NCI-H1417 (cell line): ENCODE measurements around the gene RASGEF1C.

ENCODE experiments used
- DNase-seq, 3 experiments: peaks; one replicate each; lab custom pipeline; 2025; lab: John Stamatoyannopoulos, UW

RASGEF1C gene

DNA sequence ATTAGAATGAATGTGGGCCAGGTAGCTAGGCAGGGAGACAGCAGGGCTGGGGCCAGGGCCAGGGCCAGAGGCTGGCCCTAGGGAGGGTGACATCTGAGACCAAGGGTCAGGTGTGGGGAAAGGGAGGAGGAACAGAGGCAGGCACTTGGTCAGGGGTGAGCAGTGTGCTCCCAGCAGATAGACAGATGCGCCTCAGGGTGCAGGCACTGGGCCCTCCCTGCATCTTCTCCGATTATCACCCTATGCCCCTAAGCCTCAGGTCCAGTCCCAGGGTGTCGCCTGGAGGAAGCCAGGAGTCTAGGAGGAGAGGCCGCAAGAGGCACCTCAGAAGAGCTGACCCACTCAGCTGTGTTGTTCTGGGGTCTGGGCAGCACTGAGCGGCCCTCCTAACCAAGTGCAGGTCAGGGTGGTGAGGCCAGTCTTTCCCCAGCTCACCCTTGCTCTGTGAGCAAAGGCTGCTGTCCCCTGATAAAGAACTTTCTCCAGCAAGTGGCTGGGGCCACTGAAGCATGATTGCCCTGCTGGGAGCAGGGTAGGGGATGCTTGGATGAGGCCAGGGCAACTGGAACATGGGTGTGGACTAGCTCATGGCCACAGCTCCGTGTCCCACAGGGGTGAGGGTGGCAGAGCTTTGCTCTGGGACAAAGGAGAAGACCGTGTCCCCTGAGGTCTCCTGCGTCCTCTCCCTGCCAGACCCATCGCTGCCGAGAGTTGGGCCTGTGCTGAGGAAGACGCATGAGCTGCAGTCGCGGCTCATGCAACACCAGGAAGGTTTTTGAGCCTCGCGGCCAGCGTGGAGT is 2.1 kb upstream of the RASGEF1C start:
- DNase-seq, result no peak

DNA sequence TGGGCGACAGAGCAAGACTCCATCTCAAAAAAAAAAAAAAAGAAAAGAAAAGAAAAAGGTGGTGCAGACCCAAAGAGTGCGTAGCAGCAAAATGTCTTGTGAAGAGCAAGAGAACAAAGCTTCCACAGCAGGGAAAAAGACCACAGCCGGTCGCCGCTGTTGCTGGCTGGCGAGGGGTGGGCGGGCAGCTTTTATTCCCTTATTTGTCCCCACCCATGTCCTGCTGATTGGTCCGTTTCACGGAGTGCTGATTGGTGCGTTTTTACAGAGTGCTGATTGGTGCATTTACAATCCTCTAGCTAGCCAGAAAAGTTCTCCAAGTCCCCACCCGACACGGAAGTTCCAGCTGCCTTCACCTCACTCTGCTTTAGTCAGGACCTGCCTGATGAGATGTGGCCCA is 1.1 kb upstream of the RASGEF1C start:
- DNase-seq, result peak in 1 of 3 experiments; percentile 2

DNA sequence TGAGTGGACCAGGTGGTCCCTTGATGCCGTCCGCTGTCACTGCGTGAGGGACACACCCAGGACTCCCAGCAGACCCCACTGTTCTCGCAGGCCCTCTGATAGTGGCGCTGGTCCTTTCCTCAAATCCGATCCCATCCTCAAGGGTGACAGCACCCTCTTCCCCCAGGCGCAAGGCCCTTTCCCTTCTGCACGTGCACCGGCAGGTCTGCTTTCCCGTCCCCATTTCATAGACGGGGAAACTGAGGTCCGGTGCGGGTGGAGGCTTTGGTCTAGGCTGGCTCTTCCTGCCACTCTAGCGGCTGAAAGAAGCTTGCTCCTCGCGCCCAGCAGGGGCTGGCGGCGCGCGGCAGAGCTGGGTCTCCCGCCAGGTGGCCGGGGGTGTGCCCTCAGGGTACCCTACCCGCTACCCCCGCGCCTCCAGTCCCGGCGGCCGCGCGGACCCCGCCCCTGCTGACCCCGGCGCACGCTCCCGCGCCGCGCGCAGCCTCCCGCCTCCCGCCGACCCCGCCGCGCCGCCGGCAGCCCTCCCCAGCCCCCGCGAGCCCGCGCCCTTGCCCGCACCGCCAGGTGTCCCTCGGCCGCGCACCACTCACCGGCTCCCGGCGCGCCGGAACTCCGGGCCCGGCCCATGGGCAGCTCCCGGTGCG is 453 bp downstream of the RASGEF1C start:
- DNase-seq, result peak in 2 of 3 experiments; percentile 31 to 52

- no peak for DNase-seq
Measured at GRCh38 chr5:180208038-180208434, 975 bp downstream of the RASGEF1C start.

DNA sequence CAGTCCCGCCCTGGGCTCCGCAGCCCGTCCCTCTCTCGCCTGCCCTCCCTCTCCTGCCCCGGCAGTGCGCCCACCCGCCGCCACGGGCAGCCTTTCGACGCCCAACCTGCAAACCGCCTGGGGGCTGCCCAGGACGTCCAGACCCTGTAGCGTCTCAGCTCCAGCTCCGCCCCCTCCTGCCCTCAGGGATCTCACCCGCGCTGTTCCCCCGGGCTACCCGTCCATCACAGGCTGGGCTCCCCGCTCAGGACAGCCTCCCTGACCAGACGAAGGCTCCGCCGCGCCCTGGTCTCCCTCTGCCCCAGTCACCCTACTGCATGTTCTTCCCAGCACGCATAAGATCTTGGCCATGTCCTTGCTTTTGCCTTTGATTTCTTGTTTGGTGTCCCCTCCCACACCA is 1.4 kb downstream of the RASGEF1C start:
- no peak for DNase-seq

DNA sequence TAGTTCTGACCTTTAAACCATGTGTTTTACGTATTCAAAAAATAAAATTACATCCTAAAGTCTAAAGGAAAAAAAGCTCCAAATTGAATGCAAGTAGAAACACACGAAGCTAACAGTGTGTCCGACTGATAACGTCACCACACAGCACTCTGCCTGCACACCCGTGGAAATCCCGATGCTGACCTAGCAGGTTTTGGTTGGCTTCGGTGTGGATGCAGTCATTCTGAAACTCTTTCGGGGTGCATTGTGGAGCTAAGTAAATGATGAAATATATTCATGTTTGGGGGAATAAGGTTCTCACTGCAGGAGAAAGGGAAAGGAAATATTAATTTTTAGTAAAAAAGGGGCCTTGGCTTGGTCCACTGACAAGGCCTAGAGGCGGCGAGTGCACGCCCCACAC is 2.0 kb downstream of the RASGEF1C start:
- DNase-seq, result no peak

DNA sequence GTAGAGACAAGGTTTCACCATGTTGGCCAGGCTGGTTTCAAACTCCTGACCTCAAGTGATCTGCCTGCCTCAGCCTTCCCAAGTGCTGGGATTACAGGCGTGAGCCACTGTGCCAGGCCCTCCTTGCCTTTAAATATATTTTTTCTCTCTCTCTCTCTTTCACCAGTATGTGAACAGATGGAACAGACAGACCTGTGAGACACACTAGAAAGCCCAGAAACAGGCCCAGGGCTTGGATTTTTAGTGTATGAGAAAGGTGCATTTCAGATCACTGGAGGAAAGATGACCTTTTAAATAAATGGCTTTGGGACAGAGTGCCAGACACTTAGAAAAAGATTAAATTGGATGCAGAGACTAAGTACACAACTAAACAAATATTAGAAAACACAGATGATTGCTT is 3.1 kb downstream of the RASGEF1C start:
- no peak for DNase-seq

GRCh38 chr5:180204276-180204819 is 4.7 kb downstream of the RASGEF1C start:
- DNase-seq, result no peak

GRCh38 chr5:180202939-180203573 is 6.0 kb downstream of the RASGEF1C start:
- no peak for DNase-seq

DNA sequence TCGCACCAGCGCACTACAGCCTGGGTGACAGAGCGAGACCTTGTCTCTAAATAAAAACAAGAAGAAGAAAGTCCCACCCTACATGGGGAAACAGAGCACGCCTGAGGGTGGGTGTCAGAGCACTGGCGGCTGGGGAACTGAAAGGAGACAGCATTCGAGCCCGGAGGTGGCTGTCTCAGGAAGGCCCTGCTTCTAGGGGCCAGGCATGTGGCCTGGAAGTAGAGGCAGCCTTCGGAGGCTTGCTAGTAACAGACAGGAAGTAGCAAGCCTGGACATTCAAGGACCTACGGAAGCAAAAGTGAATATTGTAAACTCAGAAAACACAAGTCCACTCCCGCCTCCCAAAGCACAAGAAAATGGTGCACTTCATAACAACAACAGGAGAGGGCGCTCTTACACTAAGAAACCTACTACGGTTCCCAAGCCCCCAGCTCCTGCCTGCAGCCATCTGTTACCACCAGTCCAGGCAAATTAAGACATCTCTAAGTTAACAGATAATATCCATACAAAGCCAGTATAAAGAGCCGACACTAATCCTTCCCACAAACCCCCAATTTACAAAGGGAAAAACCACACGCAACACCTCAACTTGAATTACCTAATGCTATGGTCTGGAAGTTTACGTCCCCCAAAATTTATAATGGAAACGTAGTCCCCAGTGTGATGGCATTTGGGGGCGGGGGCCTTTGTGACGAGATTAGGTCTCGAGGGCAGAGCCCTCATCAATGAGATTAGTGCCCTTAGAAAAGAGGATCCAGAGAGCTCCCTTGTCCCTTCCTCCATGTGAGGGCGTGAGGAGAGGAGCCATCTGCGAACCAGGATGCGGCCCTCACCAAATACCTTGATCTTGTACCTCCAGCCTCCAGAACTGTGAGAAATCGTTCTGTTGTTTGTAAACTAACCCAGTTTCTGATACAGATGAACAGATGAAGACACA is 7.7 kb downstream of the RASGEF1C start:
- peak in 2 of 3 experiments; percentile 7 to 45 for DNase-seq

GRCh38 chr5:180199390-180199789 is 9.6 kb downstream of the RASGEF1C start:
- no peak for DNase-seq

GRCh38 chr5:180198208-180198607 is 10.8 kb downstream of the RASGEF1C start:
- DNase-seq, result no peak

GRCh38 chr5:180197016-180197702 is 11.9 kb downstream of the RASGEF1C start:
- DNase-seq, result no peak

DNA sequence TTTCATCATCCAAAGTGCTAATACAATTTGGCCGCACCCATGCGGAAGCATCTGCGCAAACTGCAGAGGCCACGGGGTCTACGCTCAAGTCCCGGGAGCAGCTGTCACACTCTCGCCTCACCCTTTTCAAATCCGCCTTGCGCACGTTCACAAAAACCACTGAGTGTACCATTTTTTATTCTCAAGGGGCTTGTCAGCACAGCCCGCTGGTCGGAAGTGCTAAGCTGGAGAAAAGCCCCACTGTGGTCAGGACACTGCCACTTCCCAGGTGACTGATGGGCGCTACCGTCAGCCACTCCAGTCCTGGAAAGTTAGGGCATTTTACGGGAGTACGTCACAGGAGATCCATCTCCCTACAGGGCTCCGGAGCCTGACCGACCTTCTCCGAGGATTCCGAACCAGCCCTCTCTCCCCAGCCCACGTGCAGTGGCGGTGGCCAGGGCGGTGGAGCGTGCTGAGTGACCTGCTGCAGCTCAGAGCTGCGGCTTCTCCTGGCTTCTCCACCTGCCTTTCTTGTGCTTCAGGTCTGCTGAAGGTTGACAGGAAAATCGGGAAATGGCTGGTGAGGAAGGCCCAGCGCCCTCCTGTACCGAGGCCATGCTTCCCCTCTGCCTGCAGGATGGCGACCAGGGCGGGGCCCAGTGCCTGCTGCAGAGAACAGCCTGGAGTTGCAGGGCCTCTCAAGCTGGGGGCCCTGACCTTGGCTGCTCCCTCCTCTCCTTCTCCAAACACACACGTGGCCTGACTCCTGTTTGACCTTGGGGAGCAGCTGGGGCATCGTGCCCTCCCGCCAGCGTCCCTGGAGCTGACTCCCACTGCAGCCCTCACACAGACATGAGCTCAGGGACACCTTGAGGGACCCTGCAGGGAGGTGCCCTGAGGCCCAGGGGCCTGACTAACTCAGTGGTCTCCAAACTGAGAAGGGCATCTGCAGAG is 14.3 kb downstream of the RASGEF1C start:
- peak in 1 of 3 experiments; percentile 7 for DNase-seq

DNA sequence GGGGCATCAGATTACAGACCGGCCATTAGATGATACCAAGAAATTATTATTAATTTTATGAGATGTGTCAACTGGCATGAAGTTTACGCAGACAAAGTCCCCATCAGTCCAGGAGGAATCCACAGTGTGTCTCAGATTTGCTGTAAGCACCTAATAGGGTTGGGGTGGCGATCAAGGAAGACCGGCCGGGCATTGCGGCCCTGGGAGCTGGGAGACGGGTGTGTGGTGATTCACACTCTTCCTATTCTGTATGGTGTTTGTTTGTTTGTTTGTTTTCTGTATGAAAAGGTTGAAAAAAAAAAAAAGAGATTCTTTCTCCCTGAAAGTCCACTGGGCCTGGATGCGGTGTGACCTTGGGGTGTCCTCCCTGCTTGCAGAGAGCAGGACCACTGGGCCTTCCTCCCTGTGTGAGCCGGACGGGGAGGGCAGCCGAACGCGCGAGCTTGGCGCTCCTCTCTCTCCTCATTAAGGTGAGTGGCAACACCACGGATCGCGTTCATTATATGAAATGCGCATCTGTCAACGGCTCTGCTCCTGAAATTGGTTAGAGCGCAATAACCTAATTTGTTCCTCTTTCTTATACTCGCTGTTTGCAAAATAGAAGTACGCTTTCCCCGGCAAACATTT is 15.1 kb downstream of the RASGEF1C start:
- no peak for DNase-seq

- no peak for DNase-seq
Measured at GRCh38 chr5:180191716-180192115, 17.3 kb downstream of the RASGEF1C start.

DNA sequence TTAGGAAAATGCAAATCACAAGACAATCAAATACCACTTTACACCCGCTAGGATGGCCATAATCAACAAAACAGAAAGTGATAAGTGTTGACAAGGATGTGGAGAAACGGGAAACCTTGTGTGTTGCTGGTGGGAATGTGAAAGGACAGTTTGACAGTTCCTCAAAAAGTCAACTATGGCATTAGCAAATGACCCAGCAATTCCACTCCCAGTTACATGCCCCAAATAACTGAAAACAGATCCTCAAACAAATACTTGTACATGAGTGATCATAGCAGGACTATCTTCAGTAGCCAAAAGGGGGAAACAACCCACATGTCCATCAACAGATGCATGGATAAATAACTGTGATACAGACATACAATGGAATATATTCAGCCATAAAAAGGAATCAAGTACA is 21.2 kb downstream of the RASGEF1C start:
- no peak for DNase-seq

DNA sequence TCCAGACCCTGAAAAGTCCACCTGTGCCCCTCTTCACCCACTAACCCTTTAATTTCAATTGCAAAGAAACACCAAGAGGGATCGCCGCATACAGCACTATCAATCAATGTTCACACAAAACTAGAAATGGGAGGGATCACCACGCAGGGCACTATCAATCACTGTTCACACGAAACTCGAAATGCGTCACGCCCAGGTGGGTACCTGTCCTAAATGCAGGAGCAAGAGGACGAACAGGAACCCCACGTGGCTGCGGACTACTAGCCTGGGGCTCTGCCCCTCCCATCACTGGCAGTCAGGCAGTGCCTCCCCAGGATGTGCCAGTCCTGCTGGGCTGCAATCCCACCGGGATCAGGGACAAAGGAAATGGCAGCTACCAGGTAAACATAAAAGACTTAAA is 28.2 kb downstream of the RASGEF1C start:
- no peak for DNase-seq

DNA sequence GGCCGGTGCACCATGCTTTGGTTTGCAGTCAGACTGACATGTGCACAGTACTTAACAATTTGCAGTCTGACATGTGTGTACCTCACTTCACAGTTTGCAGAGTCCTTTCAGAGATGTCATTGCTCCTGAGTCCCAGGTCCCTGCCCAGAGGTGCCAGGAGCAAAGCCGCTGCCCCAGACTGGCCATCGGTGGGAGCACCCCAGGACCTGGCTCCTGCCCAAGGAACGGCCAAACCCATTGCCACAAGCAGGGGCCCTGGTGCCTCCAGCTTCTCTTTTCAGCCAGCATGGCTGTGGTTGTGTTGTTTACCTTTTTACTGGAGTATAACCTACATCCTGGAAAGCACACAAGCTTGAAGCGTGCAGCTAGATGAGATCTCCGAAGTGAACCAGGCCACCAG is 28.6 kb downstream of the RASGEF1C start:
- DNase-seq, result no peak
